NCI-H82 treated with DMSO at 0.1 percent for 48 hours (cell line): ENCODE measurements around the gene SPEN.

Experiments
- DNase-seq: peaks from one replicate; lab custom pipeline; 2025; ENCODE audit not compliant: unreplicated experiment; lab: John Stamatoyannopoulos, UW

SPEN gene

DNA sequence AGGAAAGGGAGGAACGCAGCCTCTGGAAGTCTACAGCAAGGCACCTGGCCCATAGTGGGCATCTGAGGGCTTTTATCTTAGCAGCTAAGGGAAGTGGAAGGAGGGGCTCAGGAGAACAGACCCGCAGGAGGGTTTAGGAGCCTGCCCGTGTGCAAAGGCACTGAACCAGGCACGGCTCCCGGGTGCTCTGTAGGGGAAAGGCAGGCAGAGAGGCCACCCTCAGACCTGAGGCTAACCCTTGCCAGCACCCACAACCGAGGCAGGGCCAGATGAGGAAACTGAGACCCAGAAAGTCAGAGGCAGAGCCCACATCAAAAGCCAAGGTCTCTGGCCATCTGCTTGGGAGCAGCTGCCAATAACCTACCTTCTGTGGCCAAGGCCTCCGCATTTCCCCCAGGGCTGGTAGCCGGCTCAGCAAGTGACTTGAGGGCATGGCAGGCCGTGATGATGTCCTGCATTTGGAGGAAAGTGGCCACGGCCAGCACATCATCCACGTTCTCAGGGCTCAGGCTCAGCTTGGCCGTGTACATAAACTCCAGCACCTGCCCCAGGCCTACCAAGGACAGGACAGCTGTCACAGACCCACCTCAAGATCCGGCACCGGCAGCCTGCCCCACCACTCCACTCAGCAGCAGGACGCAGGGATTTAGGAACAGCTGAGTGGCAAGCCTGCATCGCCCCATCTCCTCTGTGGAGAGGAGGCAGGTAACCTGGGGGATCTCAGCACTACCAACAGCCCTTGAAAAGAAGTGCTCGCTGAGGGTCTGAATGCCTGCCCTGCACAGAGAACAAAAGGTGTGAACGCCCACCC lies 99.3 kb downstream of the SPEN start:
- DNase-seq: no peak

DNA sequence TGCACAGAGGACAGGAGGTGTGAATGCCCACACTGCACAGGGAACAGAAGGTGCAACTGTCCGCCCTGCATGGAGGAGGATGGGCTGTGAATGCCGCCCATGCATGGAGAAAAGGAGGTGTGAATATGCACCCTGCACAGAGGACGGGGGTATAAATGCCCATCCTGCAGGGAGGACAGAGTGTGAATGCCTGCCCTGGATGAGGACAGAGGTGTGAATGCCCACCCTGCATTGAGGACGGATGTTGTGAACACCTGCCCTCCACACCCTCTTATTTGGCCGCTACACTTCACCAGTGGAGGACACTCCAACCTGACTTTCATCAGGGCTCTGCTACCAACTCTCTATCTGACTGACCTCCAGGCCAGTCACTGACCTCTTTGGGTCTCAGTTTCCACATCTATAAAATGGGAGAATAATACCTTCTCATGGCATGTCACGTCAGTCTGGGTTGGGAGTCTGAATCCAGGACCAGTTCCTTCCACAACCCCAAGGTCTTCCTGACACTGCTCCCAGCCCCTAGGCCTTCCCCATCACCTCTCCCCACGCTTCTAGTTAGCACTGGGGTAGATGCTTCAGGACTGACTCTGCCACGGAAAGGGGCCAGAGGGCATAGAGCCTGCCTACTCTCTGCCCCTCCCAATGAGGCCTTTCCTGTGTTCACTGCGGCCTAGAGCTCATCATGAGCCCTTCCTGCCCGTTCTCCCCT lies 100.0 kb downstream of the SPEN start:
- no peak for DNase-seq

DNA sequence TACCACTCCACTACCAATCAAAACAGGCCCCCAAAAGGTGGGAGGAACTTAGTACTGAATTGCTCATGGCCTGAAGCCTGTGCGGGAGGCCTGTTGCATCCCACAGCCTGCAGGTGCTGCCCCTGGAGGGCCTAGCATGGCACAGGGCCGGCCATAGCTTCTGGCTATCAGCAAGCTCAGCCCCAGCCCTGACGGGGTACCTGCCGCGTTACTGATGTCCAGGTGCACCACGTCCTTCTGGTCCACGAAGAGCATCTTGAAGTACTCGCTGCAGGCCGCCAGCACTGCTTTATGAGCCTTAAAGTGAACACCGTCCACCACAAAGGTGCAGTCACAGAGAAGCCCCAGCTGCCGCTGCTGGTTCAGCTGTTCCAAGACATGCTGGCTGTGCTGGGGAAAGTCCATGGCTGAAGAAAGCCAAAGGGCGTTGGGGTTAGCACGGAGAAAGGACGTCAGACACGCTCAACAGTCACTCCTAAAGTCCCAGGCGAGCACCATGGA lies 100.6 kb downstream of the SPEN start:
- DNase-seq: no peak

DNA sequence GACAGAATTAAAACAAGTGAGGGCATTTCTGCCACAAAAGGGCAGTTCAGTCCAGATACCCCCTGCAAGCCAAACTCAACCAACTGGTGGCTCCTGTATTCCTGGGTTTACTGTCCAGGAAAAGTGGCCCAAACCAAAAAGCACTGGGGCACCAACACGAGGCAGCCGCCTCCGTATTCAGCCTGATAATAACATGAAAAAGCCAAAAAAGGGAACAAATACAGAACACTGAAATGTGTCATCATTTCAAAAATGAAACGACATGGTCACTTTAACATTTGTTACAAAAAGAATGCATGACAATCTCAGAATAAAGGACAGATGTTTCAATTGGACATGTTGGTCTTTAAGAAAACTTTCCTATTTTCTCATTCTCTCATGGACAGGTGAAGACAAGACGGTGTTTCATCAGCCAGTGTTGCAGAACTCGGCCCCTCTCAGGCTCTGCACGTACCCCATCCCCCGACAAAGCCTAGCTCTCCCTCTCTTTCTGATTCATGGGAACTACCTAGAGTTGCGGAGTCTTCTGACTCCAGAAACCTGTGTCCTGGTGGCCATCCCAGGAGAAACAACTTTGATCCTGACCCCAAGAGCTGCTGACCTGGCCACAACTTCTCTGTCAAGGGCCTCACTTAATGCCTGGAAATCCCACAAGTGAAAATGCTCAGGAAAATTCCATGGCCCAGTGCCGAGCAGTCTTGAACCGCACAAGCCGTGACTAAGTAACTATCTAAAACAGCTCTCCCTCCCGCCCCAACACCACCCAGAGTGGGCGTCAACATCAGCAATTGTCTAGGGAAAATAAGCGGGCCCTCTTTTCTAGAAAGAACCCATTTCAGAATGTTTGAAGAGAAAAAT lies 101.3 kb downstream of the SPEN start:
- DNase-seq: no peak

DNA sequence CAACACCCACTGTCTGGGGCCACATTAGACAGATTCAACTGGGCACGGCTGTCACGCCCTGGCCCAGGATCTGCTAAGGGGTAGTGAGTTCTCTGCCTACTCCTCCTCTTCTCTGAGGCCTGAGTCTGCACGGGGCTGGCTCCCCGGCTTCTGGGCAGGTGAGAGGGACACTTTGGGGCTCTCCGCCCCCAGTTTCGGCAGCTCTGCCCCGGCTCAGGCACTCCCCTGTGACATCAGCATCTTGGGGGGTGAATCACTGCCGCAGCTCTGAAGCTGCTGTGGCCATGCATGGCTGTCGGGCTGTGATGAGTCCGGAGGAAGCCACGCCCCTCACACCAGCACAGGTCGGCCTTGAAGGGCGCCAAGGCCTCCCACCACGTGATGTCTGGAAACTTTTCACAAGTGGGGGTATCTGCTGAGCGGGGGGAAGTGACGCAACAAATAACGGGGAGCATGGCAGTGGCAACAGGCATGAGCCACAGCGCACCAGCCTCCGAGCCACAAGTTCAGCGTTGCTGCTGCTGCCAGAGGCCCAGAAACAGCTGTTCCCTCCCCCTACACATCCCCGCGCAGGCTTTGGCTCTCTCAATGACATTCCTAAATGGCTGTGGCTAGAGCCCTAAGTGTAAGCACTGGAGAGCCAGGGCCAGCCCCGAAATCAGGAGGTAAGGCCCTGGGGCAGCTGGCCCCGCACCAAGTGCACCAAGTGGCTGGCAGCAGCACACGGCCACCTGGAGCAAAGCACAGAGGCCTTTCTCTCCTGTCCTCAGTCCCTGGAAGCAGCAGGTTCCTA lies 102.1 kb downstream of the SPEN start:
- no peak for DNase-seq

DNA sequence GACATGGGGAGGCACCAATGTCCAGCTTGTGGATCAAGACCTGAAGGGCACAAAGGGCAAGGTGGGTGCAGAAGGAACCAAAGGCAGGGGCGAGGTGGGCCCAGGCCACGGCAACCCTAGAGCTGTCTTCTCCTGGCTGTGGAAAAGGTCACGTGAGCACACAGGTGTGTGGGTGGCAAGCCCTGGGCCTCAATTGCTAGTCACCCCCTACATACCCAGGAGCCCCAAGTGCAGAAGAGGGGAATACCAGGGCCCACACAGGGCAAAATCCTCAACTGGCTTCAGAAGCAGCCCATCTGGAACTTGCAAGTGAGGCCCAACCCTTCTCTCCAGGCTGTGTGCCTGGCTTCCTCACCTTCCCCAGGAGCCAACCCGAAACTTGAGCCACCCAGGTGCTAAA lies 102.8 kb downstream of the SPEN start:
- no peak for DNase-seq

DNA sequence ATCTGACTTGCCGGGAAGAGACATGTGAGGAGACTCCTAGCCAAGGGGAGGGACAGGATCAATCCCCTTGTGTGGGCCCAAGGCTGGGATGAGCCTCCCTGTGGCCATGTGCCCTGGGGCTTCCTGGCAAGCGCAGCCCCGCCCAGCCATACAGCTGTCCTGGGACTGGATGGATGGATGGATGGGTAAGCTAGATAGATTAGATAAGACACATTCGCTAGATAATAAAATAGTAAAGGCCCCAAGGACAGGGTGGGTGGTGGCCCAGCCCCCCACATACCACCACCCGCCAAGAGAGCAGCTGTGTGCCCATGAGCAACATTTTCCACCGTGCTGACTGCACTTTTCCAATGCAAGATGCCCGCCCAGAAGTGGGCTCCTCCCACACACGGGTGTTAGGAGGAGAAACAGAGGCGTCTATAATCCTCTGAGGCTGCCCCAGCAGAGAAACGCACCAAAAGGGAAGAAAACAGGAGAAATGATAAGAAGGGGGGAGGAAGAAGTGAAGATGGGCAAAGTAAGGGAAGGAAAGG lies 103.3 kb downstream of the SPEN start:
- no peak for DNase-seq

DNA sequence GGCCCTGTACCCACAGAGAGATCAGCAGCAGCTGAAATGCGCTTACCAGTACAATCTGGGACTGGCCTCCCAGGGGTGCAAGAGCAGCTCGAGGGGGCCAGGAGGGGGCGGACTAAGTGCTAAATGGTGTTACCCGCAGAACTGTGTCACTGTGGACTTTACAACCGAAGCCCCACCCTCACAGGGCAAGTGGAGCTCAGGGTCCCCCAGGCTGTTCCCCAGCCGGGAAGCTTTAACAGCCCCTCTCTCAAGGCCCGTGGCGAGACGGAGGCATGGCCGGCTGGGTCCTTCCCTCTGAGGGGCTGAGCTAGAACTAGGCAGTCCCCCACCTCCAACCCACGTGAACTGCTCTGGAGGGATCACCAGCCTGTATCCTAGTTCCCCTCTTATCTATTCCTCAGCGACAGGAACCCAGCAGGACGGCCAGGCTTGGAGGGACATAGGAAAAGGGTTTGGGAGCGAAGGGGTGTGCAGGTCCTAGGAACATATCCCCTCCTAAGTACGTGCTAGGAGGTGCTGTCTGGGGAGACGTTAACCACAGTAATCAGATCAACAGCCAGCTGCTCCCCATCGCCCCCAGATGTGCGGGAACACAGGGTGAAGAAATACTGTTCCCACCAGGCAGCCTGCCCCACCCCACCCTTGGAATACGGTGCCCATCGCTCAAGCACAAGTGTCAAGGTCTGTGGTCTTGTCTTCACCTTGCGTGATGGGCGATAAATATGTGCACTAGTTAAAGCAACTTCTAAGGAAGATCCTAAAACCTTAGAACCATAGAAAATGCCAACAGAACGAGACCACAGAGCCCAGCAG lies 104.0 kb downstream of the SPEN start:
- no peak for DNase-seq

DNA sequence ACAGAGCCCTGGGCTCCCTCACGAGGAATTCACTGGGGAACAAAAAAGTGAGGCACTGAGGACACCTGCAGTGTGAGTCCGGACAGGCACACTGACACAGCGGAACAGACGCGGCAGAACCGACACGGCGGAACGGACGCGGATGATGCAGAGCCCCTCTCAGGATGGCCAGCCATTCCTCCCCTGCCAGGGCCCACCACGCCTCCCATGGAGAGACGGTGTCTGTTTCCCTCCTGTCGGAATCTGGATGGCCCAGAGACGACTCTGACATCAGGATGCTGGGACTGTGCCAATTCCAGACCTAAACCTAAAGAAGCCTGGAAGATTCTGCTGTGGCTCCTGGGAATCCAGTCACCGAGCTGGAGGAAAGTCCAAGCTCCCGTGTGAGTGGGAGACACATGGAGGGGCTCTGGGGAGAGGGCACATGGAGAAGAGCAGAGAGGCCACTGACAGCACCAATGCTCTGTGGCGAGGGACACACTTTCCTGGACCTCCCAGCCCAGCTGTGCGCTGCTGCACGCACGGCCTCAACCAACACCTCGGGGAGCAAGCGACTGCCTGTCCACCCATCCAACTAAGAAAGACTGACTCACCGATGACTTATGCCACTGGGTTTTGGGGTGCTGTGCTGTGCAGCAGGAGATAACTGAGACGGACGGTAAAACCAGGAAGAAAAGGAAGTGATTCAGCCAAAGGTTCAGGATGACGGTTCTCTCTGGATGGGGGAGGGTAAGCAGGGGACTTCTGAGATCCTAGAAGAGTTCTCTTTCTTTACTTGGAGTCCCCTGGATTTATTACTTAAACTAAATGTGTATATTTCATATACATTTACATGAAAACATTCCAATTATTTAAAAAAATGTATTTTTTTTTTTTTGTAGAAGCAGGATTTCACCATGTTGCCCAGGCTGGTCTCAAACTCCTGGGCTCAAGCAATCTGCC lies 105.1 kb downstream of the SPEN start:
- DNase-seq: no peak

DNA sequence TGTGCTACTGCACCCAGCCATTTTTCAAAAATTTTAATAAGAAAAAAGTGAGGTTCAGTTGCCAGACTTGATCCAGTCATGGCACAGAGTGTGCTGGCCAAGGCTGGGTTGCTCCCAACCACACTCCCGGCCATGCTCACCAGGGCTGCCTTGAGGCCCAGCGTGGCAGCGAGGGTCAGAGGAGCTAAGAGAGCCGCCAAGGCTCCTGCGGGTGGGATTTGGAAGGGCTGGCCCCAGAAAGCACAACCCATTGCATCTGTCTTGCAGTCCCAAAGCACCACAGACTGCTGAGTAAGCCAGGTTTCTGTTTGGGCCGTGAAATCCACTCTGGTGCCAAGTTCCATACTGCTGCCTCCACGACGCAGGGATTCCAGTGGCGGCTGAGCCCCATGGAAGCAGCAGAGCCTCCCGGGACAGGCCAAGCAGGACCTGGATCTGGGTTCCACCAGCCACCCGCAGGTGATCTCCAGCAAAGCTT lies 105.8 kb downstream of the SPEN start:
- DNase-seq: no peak

DNA sequence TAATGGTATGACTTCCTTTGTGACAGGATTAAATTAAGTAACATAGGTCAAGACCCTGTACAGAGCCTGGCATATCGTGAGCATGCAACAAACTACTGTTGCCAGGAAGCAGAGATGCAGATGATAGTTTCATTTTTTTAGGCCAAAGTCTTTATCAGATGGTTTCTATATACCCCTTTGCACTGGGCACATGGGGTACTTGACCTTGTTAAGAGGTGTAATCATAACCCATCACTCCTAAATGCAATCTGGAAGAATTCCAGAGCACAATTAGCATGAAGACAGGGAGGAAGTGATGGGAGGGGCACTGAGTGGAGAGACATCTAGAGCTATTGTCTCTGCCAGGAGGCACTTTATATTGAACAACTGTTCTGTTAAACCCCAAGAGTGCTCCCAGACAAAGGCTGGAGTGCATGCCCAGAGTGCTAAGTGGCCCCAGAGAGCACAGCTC lies 106.3 kb downstream of the SPEN start:
- no peak for DNase-seq

DNA sequence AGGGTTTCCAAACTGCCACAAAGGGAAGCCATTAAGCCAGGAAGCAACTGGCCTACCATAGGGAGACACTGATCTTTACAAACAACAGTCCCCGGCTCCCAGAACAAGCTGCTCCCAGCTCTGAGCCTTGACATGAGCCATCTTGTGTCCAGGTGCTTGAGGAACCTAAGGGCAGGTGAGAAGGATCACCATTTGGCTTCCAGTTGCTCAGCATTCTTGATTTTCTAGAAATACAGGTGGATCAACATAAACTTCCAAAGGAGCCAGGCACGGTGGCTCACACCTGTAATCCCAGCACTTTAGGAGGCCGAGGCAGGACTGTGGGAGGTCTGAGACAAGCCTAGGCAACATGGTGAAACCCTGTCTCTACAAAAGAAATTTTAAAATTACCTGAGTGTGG lies 106.8 kb downstream of the SPEN start:
- no peak for DNase-seq

DNA sequence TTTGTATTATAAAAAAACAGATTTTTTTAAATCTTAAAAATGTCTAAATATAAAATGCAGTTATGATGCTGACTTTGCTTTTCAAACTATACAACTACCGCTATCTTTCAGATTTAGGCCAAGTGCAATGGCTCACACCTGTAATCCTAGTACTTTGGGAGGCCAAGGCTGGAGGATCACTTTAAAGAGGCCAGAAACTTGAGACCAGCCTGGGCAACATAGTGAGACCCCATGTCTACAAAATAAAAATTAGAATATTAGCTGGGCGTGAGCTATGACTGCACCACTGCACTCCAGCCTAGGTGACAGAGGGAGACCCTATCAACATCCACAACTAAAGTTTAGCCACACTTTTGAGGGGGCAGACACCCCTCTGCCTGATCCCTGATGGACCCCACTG lies 108.0 kb downstream of the SPEN start:
- DNase-seq: no peak

DNA sequence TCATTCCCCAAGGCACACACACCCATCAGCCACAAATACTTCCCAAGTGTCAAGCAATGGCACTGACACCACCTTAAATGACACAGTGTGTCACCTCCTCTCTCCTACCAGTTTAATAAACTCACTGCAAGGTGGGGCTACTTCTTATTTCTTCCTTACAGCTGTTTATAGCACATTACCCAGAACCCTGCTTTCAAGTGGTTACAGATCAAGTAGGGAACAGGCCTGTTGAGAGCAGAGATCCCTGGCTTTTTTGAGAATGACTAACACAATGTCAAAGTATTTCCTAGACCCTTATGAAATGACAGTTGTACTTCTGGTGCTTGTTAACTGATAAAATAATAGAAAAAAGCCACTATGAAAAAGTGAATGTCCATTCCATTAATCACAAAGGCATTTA lies 108.6 kb downstream of the SPEN start:
- no peak for DNase-seq

DNA sequence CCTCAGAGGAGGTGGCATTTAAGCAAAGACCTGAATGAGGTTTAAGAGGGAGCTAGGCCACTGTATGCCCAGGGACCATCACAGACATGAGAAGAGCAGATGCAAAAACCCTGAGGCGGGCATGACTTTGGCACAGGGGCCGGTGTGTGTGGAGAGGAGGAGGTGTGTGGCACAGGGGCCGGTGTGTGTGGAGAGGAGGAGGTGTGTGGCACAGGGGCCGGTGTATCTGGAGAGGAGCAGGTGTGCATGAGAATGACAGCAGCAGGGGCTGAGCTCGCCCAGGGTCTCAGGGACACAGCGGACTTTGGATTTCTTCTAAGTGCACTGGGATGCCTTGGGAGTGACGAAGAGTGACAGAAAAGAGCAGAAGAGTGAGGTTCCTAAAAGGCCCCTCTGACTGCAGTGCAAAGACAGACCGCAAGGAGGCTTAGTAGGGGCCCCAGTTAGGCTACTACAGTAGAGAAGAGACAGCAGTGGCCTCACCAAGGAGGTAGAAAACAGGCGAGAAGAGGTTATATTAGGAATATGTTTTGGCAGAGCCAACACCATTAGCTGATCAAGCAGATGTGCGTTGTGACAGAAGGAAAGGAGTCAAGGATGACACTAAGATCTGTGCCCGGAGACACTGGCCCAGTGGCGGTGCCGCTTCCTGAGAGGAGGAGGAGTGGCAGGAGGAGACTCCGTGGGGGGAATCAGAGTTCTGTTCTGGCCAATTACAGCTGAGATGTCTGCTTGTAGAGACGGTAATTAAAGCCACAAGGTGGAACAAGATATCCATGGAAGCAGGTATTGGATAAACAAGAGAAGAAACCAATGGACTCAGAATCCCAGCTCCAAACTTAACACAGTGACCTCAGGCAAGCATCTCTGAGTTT lies 110.0 kb downstream of the SPEN start:
- no peak for DNase-seq

DNA sequence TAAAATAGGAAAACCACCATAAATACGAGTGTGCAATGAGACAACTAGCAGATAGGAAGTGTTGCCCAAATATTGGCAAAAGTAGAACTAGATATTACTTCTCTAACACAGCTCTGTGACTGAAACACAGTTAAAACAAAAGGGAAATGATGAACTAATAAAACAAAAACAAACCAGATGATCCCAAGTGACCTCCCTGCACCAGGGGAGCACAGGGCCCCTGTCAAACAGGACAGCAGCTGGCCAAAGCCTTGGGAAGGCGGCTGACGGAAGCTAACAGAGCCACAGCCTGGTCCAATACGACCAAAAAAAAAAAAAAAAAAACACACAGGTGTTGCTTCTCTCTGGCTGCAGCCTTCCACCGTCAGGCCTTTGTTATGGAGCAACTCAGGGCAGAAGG lies 110.6 kb downstream of the SPEN start:
- no peak for DNase-seq

DNA sequence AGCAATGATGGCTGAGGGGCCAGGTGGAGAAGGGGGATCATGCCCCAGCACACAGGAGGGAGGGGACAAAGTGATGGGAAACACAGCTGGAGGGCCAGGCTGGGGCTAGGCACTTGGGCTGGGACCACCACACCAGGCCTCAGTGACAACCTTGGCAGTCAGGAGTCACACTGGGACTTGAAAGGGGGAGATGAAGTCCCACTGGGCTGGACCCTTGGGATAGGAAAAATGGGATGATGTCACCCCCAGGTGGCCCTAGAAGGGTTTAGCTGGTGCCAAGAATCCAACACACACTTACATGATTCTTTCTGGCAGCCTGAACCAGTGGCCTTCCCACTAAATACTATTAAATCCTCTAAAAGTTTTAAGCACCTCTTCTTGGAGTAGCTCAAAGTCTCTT lies 111.3 kb downstream of the SPEN start:
- DNase-seq: no peak
